ENCODE data around the gene MUC22.

The MUC22 gene

GRCh38 chr6:31025595-31025994 is 15.3 kb downstream of the MUC22 start:
- Histone ChIP-seq H3K79me1 (ENCODE audit: low read depth, low read length) (no peaks in the 10 kb centered on the region), H3K36me3 (replicated peaks in 1 of 2; ENCODE audit: control insufficient read depth in 2 of 2, insufficient read depth in 2 of 2, low read length in 2 of 2) (no peaks in the 10 kb centered on the region), H2BK12ac (ENCODE audit: low read length) (no peak overlapping the region), H3K9me3 (replicated peaks in 1 of 2; ENCODE audit: control insufficient read depth in 2 of 2, insufficient read depth in 1 of 2, low read depth in 1 of 2, low read length in 2 of 2) (no peaks in the 10 kb centered on the region), H2BK5ac (ENCODE audit: low read length) (no peak overlapping the region), H4K8ac (ENCODE audit: low read depth, low read length) (no peak overlapping the region), H2BK120ac (ENCODE audit: low read depth, low read length) (no peak overlapping the region), H3K27ac (replicated peaks; ENCODE audit: low read length) (no peak overlapping the region), H3K4me1 (ENCODE audit: control insufficient read depth in 2 of 2, insufficient read depth in 1 of 2, low read depth in 1 of 2, low read length in 2 of 2) (no peaks in the 10 kb centered on the region), H4K91ac (ENCODE audit: low read depth, low read length, poor library complexity) (no peak overlapping the region), H2AK5ac (ENCODE audit: low read depth, low read length) (peak overlapping the region; percentile 87), H3K4me2 (ENCODE audit: insufficient read depth, low read length, poor library complexity, severe bottlenecking) (no peak overlapping the region), H2BK15ac (ENCODE audit: low read length) (no peak overlapping the region), H3K9ac (ENCODE audit: low read depth, low read length, poor library complexity) (peak overlapping the region; percentile 30), H3K27me3 (ENCODE audit: control insufficient read depth in 3 of 3, insufficient read depth in 3 of 3, low read depth in 1 of 3, low read length in 3 of 3) (peaks cover 0 to 2% (median 0%) of the 10 kb centered on the region in 3 experiments), H3K18ac (ENCODE audit: low read length) (peak overlapping the region; percentile 59), H3K4me3 (ENCODE audit: low read length in 2 of 2) (no peak overlapping the region), H3K4ac (ENCODE audit: low read length) (no peak overlapping the region), H2AFZ (ENCODE audit: low read length) (no peak overlapping the region), H3K23ac (ENCODE audit: low read depth, low read length, poor library complexity) (no peak overlapping the region), H3K14ac (ENCODE audit: low read length) (no peak overlapping the region)
- WGBS, 2 donors (ENCODE audit: extremely low coverage in 2 of 2, insufficient read length in 2 of 2, insufficient replicate concordance in 1 of 2) = no CpG with 5 or more reads among the region's 4 CpGs
- no peak for DNase-seq (ENCODE audit: low spot score)

GRCh38 chr6:31031095-31031494 is 20.8 kb downstream of the MUC22 start:
- H3K27me3 ChIP-seq (ENCODE audit: control insufficient read depth in 3 of 3, insufficient read depth in 3 of 3, low read depth in 1 of 3, low read length in 3 of 3) = peaks cover 0 to 2% (median 0%) of the 10 kb centered on the region in 3 experiments
- H2BK5ac ChIP-seq (ENCODE audit: low read length) = no peak overlapping the region
- no peak overlapping the region for H3K27ac ChIP-seq (replicated peaks; ENCODE audit: low read length)
- H2AK5ac ChIP-seq (ENCODE audit: low read depth, low read length) = no peak overlapping the region
- H4K8ac ChIP-seq (ENCODE audit: low read depth, low read length) = no peak overlapping the region
- no peak overlapping the region for H3K18ac ChIP-seq (ENCODE audit: low read length)
- no peak overlapping the region for H3K4me3 ChIP-seq (ENCODE audit: low read length in 2 of 2)
- no peak overlapping the region for H2AFZ ChIP-seq (ENCODE audit: low read length)
- H3K9me3 ChIP-seq (replicated peaks in 1 of 2; ENCODE audit: control insufficient read depth in 2 of 2, insufficient read depth in 1 of 2, low read depth in 1 of 2, low read length in 2 of 2) = no peaks in the 10 kb centered on the region
- no CpG with 5 or more reads among the region's 6 CpGs for WGBS, 2 donors (ENCODE audit: extremely low coverage in 2 of 2, insufficient read length in 2 of 2, insufficient replicate concordance in 1 of 2)
- no peak for DNase-seq (ENCODE audit: low spot score)
- no peaks in the 10 kb centered on the region for H3K4me1 ChIP-seq (ENCODE audit: control insufficient read depth in 2 of 2, insufficient read depth in 1 of 2, low read depth in 1 of 2, low read length in 2 of 2)
- no peak overlapping the region for H3K4ac ChIP-seq (ENCODE audit: low read length)
- H3K23ac ChIP-seq (ENCODE audit: low read depth, low read length, poor library complexity) = no peak overlapping the region
- no peaks in the 10 kb centered on the region for H3K36me3 ChIP-seq (replicated peaks in 1 of 2; ENCODE audit: control insufficient read depth in 2 of 2, insufficient read depth in 2 of 2, low read length in 2 of 2)
- H2BK15ac ChIP-seq (ENCODE audit: low read length) = no peak overlapping the region
- H2BK12ac ChIP-seq (ENCODE audit: low read length) = no peak overlapping the region
- H3K79me1 ChIP-seq (ENCODE audit: low read depth, low read length) = no peaks in the 10 kb centered on the region
- no peak overlapping the region for H2BK120ac ChIP-seq (ENCODE audit: low read depth, low read length)
- no peak overlapping the region for H3K14ac ChIP-seq (ENCODE audit: low read length)
- no peak overlapping the region for H3K4me2 ChIP-seq (ENCODE audit: insufficient read depth, low read length, poor library complexity, severe bottlenecking)
- H4K91ac ChIP-seq (ENCODE audit: low read depth, low read length, poor library complexity) = no peak overlapping the region
- peak overlapping the region; percentile 22 for H3K9ac ChIP-seq (ENCODE audit: low read depth, low read length, poor library complexity)

GRCh38 chr6:31033075-31033474 is 22.8 kb downstream of the MUC22 start:
- H4K8ac ChIP-seq (ENCODE audit: low read depth, low read length) = no peak overlapping the region
- no CpG with 5 or more reads among the region's 4 CpGs for WGBS, 2 donors (ENCODE audit: extremely low coverage in 2 of 2, insufficient read length in 2 of 2, insufficient replicate concordance in 1 of 2)
- H4K91ac ChIP-seq (ENCODE audit: low read depth, low read length, poor library complexity) = no peak overlapping the region
- no peak overlapping the region for H2BK5ac ChIP-seq (ENCODE audit: low read length)
- H2BK15ac ChIP-seq (ENCODE audit: low read length) = no peak overlapping the region
- H3K9ac ChIP-seq (ENCODE audit: low read depth, low read length, poor library complexity) = no peak overlapping the region
- no peak for DNase-seq (ENCODE audit: low spot score)
- no peak overlapping the region for H2BK120ac ChIP-seq (ENCODE audit: low read depth, low read length)
- H3K14ac ChIP-seq (ENCODE audit: low read length) = no peak overlapping the region
- H3K4me3 ChIP-seq (ENCODE audit: low read length in 2 of 2) = no peak overlapping the region
- H3K23ac ChIP-seq (ENCODE audit: low read depth, low read length, poor library complexity) = no peak overlapping the region
- no peak overlapping the region for H3K4ac ChIP-seq (ENCODE audit: low read length)
- H3K18ac ChIP-seq (ENCODE audit: low read length) = no peak overlapping the region
- H3K9me3 ChIP-seq (replicated peaks in 1 of 2; ENCODE audit: control insufficient read depth in 2 of 2, insufficient read depth in 1 of 2, low read depth in 1 of 2, low read length in 2 of 2) = no peaks in the 10 kb centered on the region
- no peak overlapping the region for H2BK12ac ChIP-seq (ENCODE audit: low read length)
- H3K4me1 ChIP-seq (ENCODE audit: control insufficient read depth in 2 of 2, insufficient read depth in 1 of 2, low read depth in 1 of 2, low read length in 2 of 2) = peaks cover 0 to 3% of the 10 kb centered on the region in 2 donors
- H3K27me3 ChIP-seq (ENCODE audit: control insufficient read depth in 3 of 3, insufficient read depth in 3 of 3, low read depth in 1 of 3, low read length in 3 of 3) = no peaks in the 10 kb centered on the region
- no peaks in the 10 kb centered on the region for H3K79me1 ChIP-seq (ENCODE audit: low read depth, low read length)
- H3K36me3 ChIP-seq (replicated peaks in 1 of 2; ENCODE audit: control insufficient read depth in 2 of 2, insufficient read depth in 2 of 2, low read length in 2 of 2) = no peaks in the 10 kb centered on the region
- H3K27ac ChIP-seq (replicated peaks; ENCODE audit: low read length) = no peak overlapping the region
- H3K4me2 ChIP-seq (ENCODE audit: insufficient read depth, low read length, poor library complexity, severe bottlenecking) = no peak overlapping the region
- no peak overlapping the region for H2AFZ ChIP-seq (ENCODE audit: low read length)
- H2AK5ac ChIP-seq (ENCODE audit: low read depth, low read length) = no peak overlapping the region

DNA sequence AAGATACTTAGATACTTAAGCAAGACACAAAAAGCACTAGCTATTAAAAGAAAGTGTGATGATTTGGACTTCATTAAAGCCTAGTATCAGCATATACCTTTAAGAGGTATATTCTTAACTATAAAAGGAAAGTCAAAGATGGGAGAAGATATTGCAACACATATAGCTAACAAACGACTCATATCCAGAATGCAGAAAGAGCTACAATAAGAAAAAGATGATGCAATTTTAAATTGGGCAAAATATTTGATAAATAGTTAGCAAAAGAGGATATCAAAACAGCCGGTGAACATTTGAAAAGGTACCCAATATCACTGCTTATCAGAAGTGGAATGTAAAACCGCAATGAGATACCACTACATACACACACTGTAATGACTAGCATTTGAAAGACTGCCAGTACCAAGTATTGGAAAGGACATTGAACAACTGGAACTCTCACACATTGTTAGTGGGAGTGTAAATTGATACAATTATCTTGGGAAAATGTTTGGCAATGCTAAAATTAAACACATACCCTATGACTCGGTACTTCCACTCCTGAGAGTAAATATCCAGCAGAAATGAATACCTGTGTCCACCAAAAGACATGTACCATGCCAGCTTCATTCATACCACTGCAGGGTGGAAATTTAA is 25.7 kb downstream of the MUC22 start:
- no peak for DNase-seq (ENCODE audit: low spot score)
- WGBS, 2 donors (ENCODE audit: extremely low coverage in 2 of 2, insufficient read length in 2 of 2, insufficient replicate concordance in 1 of 2) = no CpG with 5 or more reads among the region's 4 CpGs

More for the DNA sequence above, 25.7 kb downstream of the MUC22 start:
- H2BK5ac ChIP-seq (ENCODE audit: low read length) = no peak overlapping the region
- no peak overlapping the region for H2BK120ac ChIP-seq (ENCODE audit: low read depth, low read length)
- H2BK15ac ChIP-seq (ENCODE audit: low read length) = no peak overlapping the region
- H3K27me3 ChIP-seq (ENCODE audit: control insufficient read depth in 3 of 3, insufficient read depth in 3 of 3, low read depth in 1 of 3, low read length in 3 of 3) = no peaks in the 10 kb centered on the region
- no peak overlapping the region for H3K9ac ChIP-seq (ENCODE audit: low read depth, low read length, poor library complexity)
- no peak overlapping the region for H2AK5ac ChIP-seq (ENCODE audit: low read depth, low read length)
- no peak overlapping the region for H3K18ac ChIP-seq (ENCODE audit: low read length)
- no peak overlapping the region for H3K27ac ChIP-seq (replicated peaks; ENCODE audit: low read length)
- no peak overlapping the region for H2AFZ ChIP-seq (ENCODE audit: low read length)
- H3K4ac ChIP-seq (ENCODE audit: low read length) = no peak overlapping the region
- H3K79me1 ChIP-seq (ENCODE audit: low read depth, low read length) = no peaks in the 10 kb centered on the region
- no peak overlapping the region for H3K4me2 ChIP-seq (ENCODE audit: insufficient read depth, low read length, poor library complexity, severe bottlenecking)
- H3K9me3 ChIP-seq (replicated peaks in 1 of 2; ENCODE audit: control insufficient read depth in 2 of 2, insufficient read depth in 1 of 2, low read depth in 1 of 2, low read length in 2 of 2) = no peaks in the 10 kb centered on the region
- no peak overlapping the region for H3K23ac ChIP-seq (ENCODE audit: low read depth, low read length, poor library complexity)
- H3K14ac ChIP-seq (ENCODE audit: low read length) = no peak overlapping the region
- peaks cover 0 to 3% of the 10 kb centered on the region in 2 donors for H3K4me1 ChIP-seq (ENCODE audit: control insufficient read depth in 2 of 2, insufficient read depth in 1 of 2, low read depth in 1 of 2, low read length in 2 of 2)
- H2BK12ac ChIP-seq (ENCODE audit: low read length) = no peak overlapping the region
- H3K4me3 ChIP-seq (ENCODE audit: low read length in 2 of 2) = no peak overlapping the region
- H4K91ac ChIP-seq (ENCODE audit: low read depth, low read length, poor library complexity) = no peak overlapping the region
- H3K36me3 ChIP-seq (replicated peaks in 1 of 2; ENCODE audit: control insufficient read depth in 2 of 2, insufficient read depth in 2 of 2, low read length in 2 of 2) = no peaks in the 10 kb centered on the region
- no peak overlapping the region for H4K8ac ChIP-seq (ENCODE audit: low read depth, low read length)
